Natural killer cell (primary cell): ENCODE data around the gene HELZ2. TPM values are rescaled to one million over a fixed set of nuclear protein-coding genes. Genes with fewer than 3 reads are reported as not detected.
A peak's percentile ranks its signal among the peaks of the same experiment; 100 is the strongest.
"Not testable (repeated sequence)": the region's sequence is repeated elsewhere in the genome, so short reads cannot be mapped to it uniquely, and the experiment has no call there.

Experiments
- ATAC-seq, 3 donors: fragments of 150-1000 bp in 2 of 3; fragments of 200-7000 bp in 1 of 3; cut with Tn5 transposase; 1 replicate in 1 of 3; 2 replicates in 2 of 3; pipeline ENCODE4 v1.10.0; 2021; ENCODE audit warnings: mild to moderate bottlenecking in 2 of 3, moderate library complexity in 2 of 3
- DNase-seq, 2 donors: peaks; one replicate each; pipeline versions ENCODE4 v3.0.0 to v3.0.0-alpha.2; 2013 to 2021; ENCODE audit warnings: mixed read lengths in 1 of 2
- H3K27ac ChIP-seq: one replicate; pipeline ENCODE4 v1.5.1; 2013; ENCODE audit warnings: mild to moderate bottlenecking, low read length
- H3K27me3 ChIP-seq: one replicate; pipeline ENCODE4 v1.6.1; 2013; ENCODE audit warnings: low read length; ENCODE audit not compliant: control insufficient read depth, insufficient read depth
- H3K36me3 ChIP-seq: one replicate; pipeline ENCODE4 v1.6.1; 2013; ENCODE audit warnings: low read length; ENCODE audit not compliant: control insufficient read depth, insufficient read depth
- H3K4me1 ChIP-seq: one replicate; pipeline ENCODE4 v1.6.1; 2013; ENCODE audit warnings: low read length; ENCODE audit not compliant: control insufficient read depth, insufficient read depth
- H3K4me3 ChIP-seq: one replicate; pipeline ENCODE4 v1.5.1; 2013; ENCODE audit warnings: low read length
- H3K9me3 ChIP-seq: one replicate; pipeline ENCODE4 v1.6.1; 2013; ENCODE audit warnings: low read length; ENCODE audit not compliant: control insufficient read depth, insufficient read depth
- H3K27ac Mint-ChIP-seq, 2 donors: one replicate each; pipeline ENCODE4 v1.8.0; 2022; ENCODE audit warnings: mild to moderate bottlenecking in 2 of 2, mixed read lengths in 2 of 2, moderate library complexity in 1 of 2
- H3K27me3 Mint-ChIP-seq, 2 donors: one replicate each; pipeline ENCODE4 v1.8.0; 2022; ENCODE audit warnings: low read depth in 2 of 2, mixed read lengths in 2 of 2
- H3K36me3 Mint-ChIP-seq: one replicate; pipeline ENCODE4 v1.8.0; 2022; ENCODE audit warnings: mixed read lengths
- H3K4me1 Mint-ChIP-seq, 2 donors: one replicate each; pipeline ENCODE4 v1.8.0; 2022; ENCODE audit warnings: mixed read lengths in 2 of 2
- H3K4me3 Mint-ChIP-seq: one replicate; pipeline ENCODE4 v1.8.0; 2022; ENCODE audit warnings: mild to moderate bottlenecking, moderate library complexity, mixed read lengths
- H3K9me3 Mint-ChIP-seq, 2 donors: one replicate each; pipeline ENCODE4 v1.8.0; 2022; ENCODE audit warnings: mixed read lengths in 2 of 2
- CTCF ChIP-seq: fragments of 200-600 bp; IDR thresholded peaks from one replicate; pipeline ENCODE4 v1.8.0; 2022; ENCODE audit warnings: antibody characterized with exemption
- WGBS: methylation state at CpG from one replicate; pipeline ENCODE4 v1.1.7; 2013; ENCODE audit warnings: missing lambda C conversion rate; ENCODE audit not compliant: insufficient coverage; 5-methylcytosine and 5-hydroxymethylcytosine counted together
- intact Hi-C: fragments of 100-400 bp; cut with micrococcal nuclease; formaldehyde crosslinking; loops from one replicate; pipeline ENCODE4 v1.14.2; 2022
- total RNA-seq, 4 donors: library from RNA; stranded (reverse); fragments of 120-200 nt in 1 of 4; gene quantifications; one replicate each; pipeline versions ENCODE4 v1.2.3 to v1.2.4, GENCODE V29; 2013 to 2022

The HELZ2 gene
- total RNA-seq, 3 donors from 2014 or later (not counting 1 experiment from before 2014, with no cell fraction given) = 85.2 to 90.7 (median 89.4) TPM

- no peak for ATAC-seq
- no peak overlapping the region for H3K27ac ChIP-seq
- H3K36me3 Mint-ChIP-seq = no peaks in the 10 kb centered on the region
- intact Hi-C loops = no loop called here
- H3K4me3 Mint-ChIP-seq = no peak overlapping the region
- peaks cover 0 to 14% of the 10 kb centered on the region in 2 donors for H3K4me1 Mint-ChIP-seq
- no peaks in the 10 kb centered on the region for H3K27me3 ChIP-seq
- H3K36me3 ChIP-seq = peaks cover 10% of the 10 kb centered on the region
- TF ChIP-seq CTCF = no peak
- H3K9me3 ChIP-seq = peaks cover 5% of the 10 kb centered on the region
- H3K4me1 ChIP-seq = peaks cover 3% of the 10 kb centered on the region
- 78% methylated on average over 9 of the region's 9 CpGs for WGBS
- no peaks in the 10 kb centered on the region for H3K9me3 Mint-ChIP-seq
- no peak overlapping the region for H3K27ac Mint-ChIP-seq
- no peak for DNase-seq
- no peaks in the 10 kb centered on the region for H3K27me3 Mint-ChIP-seq
- no peak overlapping the region for H3K4me3 ChIP-seq
Observed at GRCh38 chr20:63606686-63607085, 32.6 kb upstream of the HELZ2 start.

GRCh38 chr20:63602321-63602720 lies 28.3 kb upstream of the HELZ2 start:
- Mint-ChIP-seq H3K4me1 (peaks cover 11 to 14% of the 10 kb centered on the region in 2 donors), H3K36me3 (no peaks in the 10 kb centered on the region), H3K4me3 (no peak overlapping the region), H3K27me3 (no peaks in the 10 kb centered on the region), H3K9me3 (no peaks in the 10 kb centered on the region), H3K27ac (peak overlapping the region; percentile 24 to 50)
- DNase-seq (no peak), ATAC-seq (no peak)
- peaks cover 9% of the 10 kb centered on the region for H3K9me3 ChIP-seq
- no peak overlapping the region for H3K4me3 ChIP-seq
- TF ChIP-seq CTCF = no peak
- H3K27ac ChIP-seq = no peak overlapping the region
- 70% methylated on average over 3 of the region's 3 CpGs for WGBS
- H3K27me3 ChIP-seq = no peaks in the 10 kb centered on the region
- no peaks in the 10 kb centered on the region for H3K4me1 ChIP-seq
- intact Hi-C loops = no loop called here
- H3K36me3 ChIP-seq = peaks cover 21% of the 10 kb centered on the region

- H3K4me1 Mint-ChIP-seq = peaks cover 8 to 11% of the 10 kb centered on the region in 2 donors
- intact Hi-C loops, H3K4me3 Mint-ChIP-seq, H3K27ac Mint-ChIP-seq, H3K27me3 Mint-ChIP-seq, H3K9me3 Mint-ChIP-seq, H3K27me3 ChIP-seq, H3K9me3 ChIP-seq, H3K36me3 Mint-ChIP-seq, ATAC-seq, H3K4me1 ChIP-seq, H3K4me3 ChIP-seq: not testable (repeated sequence)
- peaks cover 23% of the 10 kb centered on the region for H3K36me3 ChIP-seq
- 6% methylated on average over 7 of the region's 8 CpGs for WGBS
- DNase-seq = peak in 1 of 2 donors; percentile 39
- H3K27ac ChIP-seq = peak overlapping the region; percentile 15
Observed at GRCh38 chr20:63601679-63602078, 27.6 kb upstream of the HELZ2 start.

GRCh38 chr20:63599396-63600050 lies 25.5 kb upstream of the HELZ2 start:
- Mint-ChIP-seq H3K27ac (no peak overlapping the region), H3K4me3 (no peak overlapping the region), H3K9me3 (no peaks in the 10 kb centered on the region), H3K27me3 (no peaks in the 10 kb centered on the region), H3K4me1 (peaks cover 7 to 11% of the 10 kb centered on the region in 2 donors), H3K36me3 (no peaks in the 10 kb centered on the region)
- 98% methylated on average over 27 of the region's 27 CpGs for WGBS
- H3K4me1 ChIP-seq = no peaks in the 10 kb centered on the region
- no peak for DNase-seq
- intact Hi-C loops = no loop called here
- no peak for ATAC-seq
- H3K4me3 ChIP-seq = no peak overlapping the region
- H3K36me3 ChIP-seq = peaks cover 29% of the 10 kb centered on the region
- H3K27ac ChIP-seq = no peak overlapping the region
- TF ChIP-seq CTCF = no peak
- peaks cover 9% of the 10 kb centered on the region for H3K9me3 ChIP-seq
- no peaks in the 10 kb centered on the region for H3K27me3 ChIP-seq
